Endothelial cell of umbilical vein (primary cell): ENCODE results near the gene KLF5. TPM values are rescaled to one million over a fixed set of nuclear protein-coding genes. Genes with fewer than 3 reads are reported as not detected.

Source experiments
- BruUV-seq: library from RNA; stranded (reverse); fragments of 400-500 nt; replicated peaks from 2 replicates; lab custom pipeline; 2021; lab: Mats Ljungman, UMichigan
- CTCF ChIA-PET: fragments of 300-600, 350-600 bp; sonication (Branson Sonifier 250); formaldehyde crosslinking; loops from one replicate; lab custom pipeline; 2021; ENCODE audit warnings: antibody characterized with exemption, inconsistent platforms; lab: Charles Lee
- POLR2A ChIA-PET: fragments of 300-600, 350-600 bp; sonication (Branson Sonifier 250); formaldehyde crosslinking; loops from one replicate; lab custom pipeline; 2021; ENCODE audit warnings: antibody characterized with exemption, inconsistent platforms; lab: Charles Lee
- DNase-seq: peaks from one replicate; pipeline ENCODE4 v3.0.0-alpha.2; 2011; ENCODE audit warnings: low read depth, low spot score
- FAIRE-seq: peaks from 2 replicates; lab custom pipeline; 2011; peaks lifted over from hg19 to GRCh38; lab: Jason Lieb, UNC
- H2AFZ ChIP-seq: 2 replicates; pipeline ENCODE4 v1.6.0; 2012; ENCODE audit warnings: low read depth, low read length, control low read depth, inconsistent platforms
- H3K27ac ChIP-seq: 2 replicates; pipeline ENCODE4 v1.5.1; 2011; ENCODE audit warnings: low read depth, mild to moderate bottlenecking, control low read depth, low read length, moderate library complexity; ENCODE audit not compliant: insufficient read depth
- H3K27me3 ChIP-seq, 2 experiments: 2 replicates each; pipeline versions ENCODE4 v1.6.0 to v1.6.1; 2011; ENCODE audit warnings: low read length in 2 of 2, mixed read lengths in 1 of 2; ENCODE audit not compliant: control insufficient read depth in 2 of 2, insufficient read depth in 2 of 2
- H3K36me3 ChIP-seq, 2 experiments: 2 replicates in 1 of 2; 3 replicates in 1 of 2; pipeline ENCODE4 v1.5.1; 2011; ENCODE audit warnings: low read length in 2 of 2, mild to moderate bottlenecking in 1 of 2, moderate library complexity in 1 of 2; ENCODE audit not compliant: control insufficient read depth in 2 of 2, insufficient read depth in 2 of 2; ENCODE audit errors: extremely low read depth in 1 of 2
- H3K4me1 ChIP-seq: 3 replicates; pipeline ENCODE4 v1.5.1; 2011; ENCODE audit warnings: mild to moderate bottlenecking, low read length; ENCODE audit not compliant: control insufficient read depth, insufficient read depth; ENCODE audit errors: extremely low read depth
- H3K4me2 ChIP-seq: 2 replicates; pipeline ENCODE4 v1.6.1; 2011; ENCODE audit warnings: low read length, control low read depth, mixed read lengths; ENCODE audit not compliant: insufficient read depth
- H3K4me3 ChIP-seq, 3 experiments: fragments of 200-600 bp in 1 of 3; sonication (generic), shearing (Covaris generic) in 1 of 3; replicated peaks in 1 of 3; 2 replicates each; pipeline ENCODE4 v1.5.1; 2011 to 2016; ENCODE audit warnings: control low read depth in 3 of 3, low read length in 3 of 3, mild to moderate bottlenecking in 2 of 3, inconsistent platforms in 1 of 3, low read depth in 1 of 3, moderate library complexity in 1 of 3; ENCODE audit not compliant: insufficient read depth in 1 of 3
- H3K79me2 ChIP-seq: 2 replicates; pipeline ENCODE4 v1.6.0; 2012; ENCODE audit warnings: low read length, inconsistent platforms; ENCODE audit not compliant: control insufficient read depth, insufficient read depth
- H3K9ac ChIP-seq: replicated peaks from 2 replicates; pipeline ENCODE3; 2011; ENCODE audit warnings: low read length, control low read depth; ENCODE audit not compliant: insufficient read depth; ENCODE audit errors: extremely low read depth
- H3K9me1 ChIP-seq: replicated peaks from 3 replicates; pipeline ENCODE4 v1.6.0; 2011; ENCODE audit warnings: mild to moderate bottlenecking, low read length; ENCODE audit not compliant: control insufficient read depth, insufficient read depth; ENCODE audit errors: extremely low read depth
- H3K9me3 ChIP-seq: replicated peaks from 2 replicates; pipeline ENCODE4 v1.5.1; 2012; ENCODE audit warnings: low read length, inconsistent platforms; ENCODE audit not compliant: control insufficient read depth, insufficient read depth
- H4K20me1 ChIP-seq: replicated peaks from 2 replicates; pipeline ENCODE3; 2011; ENCODE audit warnings: mild to moderate bottlenecking, low read length; ENCODE audit not compliant: control insufficient read depth, insufficient read depth; ENCODE audit errors: extremely low read depth
- EZH2 ChIP-seq: IDR thresholded peaks from 2 replicates; pipeline ENCODE4 v1.6.1; 2012; ENCODE audit warnings: borderline replicate concordance, low read depth, mild to moderate bottlenecking, moderate library complexity, low read length, inconsistent platforms; ENCODE audit not compliant: severe bottlenecking
- FOS ChIP-seq: IDR thresholded peaks from 2 replicates; pipeline ENCODE4 v1.6.1; 2011; ENCODE audit warnings: mild to moderate bottlenecking, low read length, moderate library complexity, borderline replicate concordance; ENCODE audit not compliant: insufficient read depth
- GATA2 ChIP-seq: IDR thresholded peaks from 2 replicates; pipeline ENCODE4 v1.7.0; 2011; ENCODE audit warnings: low read depth, mild to moderate bottlenecking, moderate library complexity, mixed read lengths, low read length; ENCODE audit not compliant: insufficient read length, insufficient read depth
- JUN ChIP-seq: IDR thresholded peaks from 2 replicates; pipeline ENCODE4 v1.6.1; 2011; ENCODE audit warnings: borderline replicate concordance, low read depth; ENCODE audit not compliant: insufficient read length, insufficient read depth
- MAX ChIP-seq: IDR thresholded peaks from 2 replicates; pipeline ENCODE4 v1.6.1; 2011; ENCODE audit not compliant: insufficient read depth, insufficient read length
- MYC ChIP-seq: IDR thresholded peaks from one replicate; pipeline ENCODE4 v1.6.1; 2011; ENCODE audit warnings: mild to moderate bottlenecking, low read depth, low read length
- POLR2A ChIP-seq: IDR thresholded peaks from 2 replicates; pipeline ENCODE4 v1.6.1; 2012; ENCODE audit warnings: low read depth, mild to moderate bottlenecking, control low read depth, low read length
- POLR2AphosphoS5 ChIP-seq: IDR thresholded peaks from 2 replicates; pipeline ENCODE4 v1.6.1; 2012; ENCODE audit warnings: low read depth, mild to moderate bottlenecking, control low read depth, low read length, moderate library complexity; ENCODE audit not compliant: insufficient read depth
- dilution Hi-C: fragments of 300-500 bp; cut with MboI; formaldehyde crosslinking; loops from one replicate; pipeline ENCODE4 v1.15.0; 2019; ENCODE audit warnings: low sequenced_read_pairs; ENCODE audit not compliant: extremely low pct_ligation_motif_present
- intact Hi-C: fragments of 100-400 bp; cut with micrococcal nuclease; formaldehyde crosslinking; loops from one replicate; pipeline ENCODE4 v1.10.0; 2022
- polyA plus RNA-seq, 4 experiments: library from polyadenylated mRNA; depleted of rRNA in 3 of 4; stranded (reverse) in 3 of 4; unstranded in 1 of 4; fragments of >200 nt; gene quantifications; 2 replicates each; pipeline versions ENCODE4 v1.2.1 to v1.2.3, GENCODE V29; 2011 to 2012; ENCODE audit warnings: missing spikeins in 1 of 4
- total RNA-seq: library from RNA; stranded (reverse); gene quantifications from 2 replicates; pipeline ENCODE4 v1.2.3, GENCODE V29; 2021
- TF ChIP-seq, protein P1 (sequence below), 2 donors: IDR thresholded peaks; 1 replicate in 1 of 2; 2 replicates in 1 of 2; pipeline ENCODE4 v1.5.1; 2011; ENCODE audit warnings: low read length in 2 of 2, mild to moderate bottlenecking in 2 of 2, moderate library complexity in 2 of 2, control low read depth in 1 of 2, inconsistent platforms in 1 of 2, low read depth in 1 of 2; ENCODE audit not compliant: insufficient read depth in 1 of 2; ENCODE audit errors: extremely low read depth in 1 of 2

Gene KLF5
- total and polyA plus RNA-seq, 2 donors (not counting 3 experiments of a cell fraction or from before 2014, with no cell fraction given), result 1.7 to 4.0 TPM

GRCh38 chr13:73054712-73055111, 4.1 kb upstream of the KLF5 start:
- Histone ChIP-seq H3K9ac (no peak overlapping the region), H3K4me3 (no peak overlapping the region), H3K4me1 (peaks cover 32% of the 10 kb centered on the region), H3K9me3 (no peaks in the 10 kb centered on the region), H3K27me3 (no peaks in the 10 kb centered on the region), H3K36me3 (no peaks in the 10 kb centered on the region), H3K79me2 (no peaks in the 10 kb centered on the region), H4K20me1 (no peaks in the 10 kb centered on the region), H3K9me1 (no peaks in the 10 kb centered on the region), H2AFZ (no peak overlapping the region), H3K27ac (no peak overlapping the region), H3K4me2 (no peak overlapping the region)
- CTCF ChIA-PET, result no interaction called here
- POLR2A ChIA-PET, result no interaction called here
- FAIRE-seq (no peak), DNase-seq (no peak)
- BruUV-seq, result no TSS peak
- dilution Hi-C loops (no loop called here), intact Hi-C loops (loop anchor here (5.0 kb wide), 1 partner anchor 217 kb away; no protein-coding TSS in a partner anchor)
- no peak for TF ChIP-seq MAX
- no peak for TF ChIP-seq POLR2A
- TF ChIP-seq JUN, result no peak
- no peak for TF ChIP-seq POLR2AphosphoS5
- no peak for TF ChIP-seq GATA2
- TF ChIP-seq, protein P1, sequence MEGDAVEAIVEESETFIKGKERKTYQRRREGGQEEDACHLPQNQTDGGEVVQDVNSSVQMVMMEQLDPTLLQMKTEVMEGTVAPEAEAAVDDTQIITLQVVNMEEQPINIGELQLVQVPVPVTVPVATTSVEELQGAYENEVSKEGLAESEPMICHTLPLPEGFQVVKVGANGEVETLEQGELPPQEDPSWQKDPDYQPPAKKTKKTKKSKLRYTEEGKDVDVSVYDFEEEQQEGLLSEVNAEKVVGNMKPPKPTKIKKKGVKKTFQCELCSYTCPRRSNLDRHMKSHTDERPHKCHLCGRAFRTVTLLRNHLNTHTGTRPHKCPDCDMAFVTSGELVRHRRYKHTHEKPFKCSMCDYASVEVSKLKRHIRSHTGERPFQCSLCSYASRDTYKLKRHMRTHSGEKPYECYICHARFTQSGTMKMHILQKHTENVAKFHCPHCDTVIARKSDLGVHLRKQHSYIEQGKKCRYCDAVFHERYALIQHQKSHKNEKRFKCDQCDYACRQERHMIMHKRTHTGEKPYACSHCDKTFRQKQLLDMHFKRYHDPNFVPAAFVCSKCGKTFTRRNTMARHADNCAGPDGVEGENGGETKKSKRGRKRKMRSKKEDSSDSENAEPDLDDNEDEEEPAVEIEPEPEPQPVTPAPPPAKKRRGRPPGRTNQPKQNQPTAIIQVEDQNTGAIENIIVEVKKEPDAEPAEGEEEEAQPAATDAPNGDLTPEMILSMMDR (IDR thresholded peaks at IDR 0.05; ENCODE audit: extremely low read depth in 1 of 2, insufficient read depth in 1 of 2, low read depth in 1 of 2, low read length in 2 of 2), result no peak
- no peak for TF ChIP-seq MYC
- TF ChIP-seq FOS, result no peak
- no peak for TF ChIP-seq EZH2
